Stimulated activated CD4-positive, alpha-beta T cell treated with anti-CD3 and anti-CD28 coated beads, Interleukin-15, amount 100 ng/mL, for 48 hours (primary cell): ENCODE measurements around the gene DCTN4.

Experiments used
- DNase-seq, 2 donors: peaks; one replicate each; pipeline ENCODE4 v3.0.0-alpha.2; 2020; ENCODE audit warnings: low read depth in 2 of 2

DCTN4 gene

DNA sequence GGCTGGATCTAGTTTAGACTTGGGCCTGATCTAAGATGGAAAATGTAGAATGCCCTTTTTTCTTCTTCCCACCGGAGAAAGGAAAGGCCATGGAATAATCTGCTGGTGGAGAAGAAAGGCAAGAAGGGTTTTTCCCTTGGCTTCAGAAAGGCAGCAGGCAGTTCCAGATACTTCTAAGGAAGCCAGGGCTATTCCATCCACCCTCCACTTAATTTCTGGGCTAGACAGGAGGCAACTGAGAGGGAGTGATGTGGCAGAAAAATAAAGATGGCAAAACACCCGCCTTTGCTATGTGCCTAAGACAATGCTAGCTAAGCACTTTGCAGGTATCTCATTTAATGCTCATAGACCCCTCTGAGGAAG, 87.9 kb downstream of the DCTN4 start:
- DNase-seq: no peak

DNA sequence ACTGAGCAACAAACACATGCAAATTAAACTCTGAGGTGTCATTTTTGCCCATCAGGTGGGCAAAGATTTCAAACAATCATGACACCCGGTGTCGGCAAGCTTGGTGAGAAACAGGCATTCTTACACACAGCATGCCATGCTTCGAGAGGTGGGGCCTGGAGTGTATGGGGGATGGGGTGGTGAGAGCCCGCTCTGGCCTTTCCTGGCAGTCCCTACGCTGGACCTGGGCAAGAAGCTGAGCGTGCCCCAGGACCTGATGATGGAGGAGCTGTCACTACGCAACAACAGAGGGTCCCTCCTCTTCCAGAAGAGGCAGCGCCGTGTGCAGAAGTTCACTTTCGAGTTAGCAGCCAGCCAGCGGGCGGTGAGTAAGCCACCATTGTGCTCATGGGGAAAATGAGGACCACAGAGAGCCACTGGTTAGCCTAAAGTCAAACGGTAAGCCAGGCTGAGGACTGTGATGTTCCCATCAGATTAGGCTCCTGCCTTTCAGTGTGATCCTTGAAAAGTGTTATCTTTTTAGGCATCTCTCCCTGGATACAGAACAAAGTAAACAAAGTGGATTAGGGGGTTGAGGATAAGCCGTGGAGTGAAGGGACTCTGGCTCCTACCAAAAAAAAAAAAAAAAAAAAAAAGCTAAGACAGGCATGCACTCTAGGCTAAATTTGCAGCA, 88.4 kb downstream of the DCTN4 start:
- no peak for DNase-seq

DNA sequence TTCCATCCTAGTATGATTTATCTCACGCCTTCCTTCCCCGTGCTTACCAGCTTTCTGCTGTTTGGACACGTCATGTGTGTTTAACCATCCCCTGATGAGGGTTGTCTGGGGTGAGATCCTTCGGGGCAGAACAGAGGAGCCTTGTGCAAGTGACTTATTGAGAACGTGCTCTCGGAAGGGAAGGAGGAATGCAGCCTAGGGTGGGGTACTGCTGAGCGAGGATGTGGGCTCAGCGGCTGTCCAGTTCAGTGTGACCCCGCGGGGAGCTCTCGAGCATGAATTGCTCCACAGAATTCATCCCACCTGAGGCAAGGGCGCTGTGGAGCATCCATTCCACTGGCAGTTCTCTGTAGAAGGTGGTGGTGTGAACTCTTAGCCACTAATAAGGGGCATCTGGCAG, 93.8 kb downstream of the DCTN4 start:
- no peak for DNase-seq

DNA sequence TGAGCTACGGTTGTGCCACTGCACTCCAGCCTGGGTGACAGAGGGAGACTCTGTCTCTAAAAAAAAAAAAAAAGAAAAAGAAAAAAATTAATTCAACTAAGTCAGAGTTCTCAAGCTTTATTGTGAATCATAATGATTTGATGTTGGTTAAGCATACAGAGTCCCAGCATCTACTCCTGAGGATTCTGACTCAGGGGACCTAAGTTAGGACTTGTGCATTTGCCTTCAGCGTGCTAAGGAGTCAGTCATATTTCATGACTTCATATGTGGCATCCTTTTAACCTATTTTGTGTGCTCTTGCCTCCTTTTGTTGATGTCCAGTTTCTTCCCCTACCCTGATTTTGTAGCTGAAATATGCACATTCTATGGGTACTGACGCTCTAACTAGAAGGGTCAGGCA, 94.9 kb downstream of the DCTN4 start:
- no peak for DNase-seq

DNA sequence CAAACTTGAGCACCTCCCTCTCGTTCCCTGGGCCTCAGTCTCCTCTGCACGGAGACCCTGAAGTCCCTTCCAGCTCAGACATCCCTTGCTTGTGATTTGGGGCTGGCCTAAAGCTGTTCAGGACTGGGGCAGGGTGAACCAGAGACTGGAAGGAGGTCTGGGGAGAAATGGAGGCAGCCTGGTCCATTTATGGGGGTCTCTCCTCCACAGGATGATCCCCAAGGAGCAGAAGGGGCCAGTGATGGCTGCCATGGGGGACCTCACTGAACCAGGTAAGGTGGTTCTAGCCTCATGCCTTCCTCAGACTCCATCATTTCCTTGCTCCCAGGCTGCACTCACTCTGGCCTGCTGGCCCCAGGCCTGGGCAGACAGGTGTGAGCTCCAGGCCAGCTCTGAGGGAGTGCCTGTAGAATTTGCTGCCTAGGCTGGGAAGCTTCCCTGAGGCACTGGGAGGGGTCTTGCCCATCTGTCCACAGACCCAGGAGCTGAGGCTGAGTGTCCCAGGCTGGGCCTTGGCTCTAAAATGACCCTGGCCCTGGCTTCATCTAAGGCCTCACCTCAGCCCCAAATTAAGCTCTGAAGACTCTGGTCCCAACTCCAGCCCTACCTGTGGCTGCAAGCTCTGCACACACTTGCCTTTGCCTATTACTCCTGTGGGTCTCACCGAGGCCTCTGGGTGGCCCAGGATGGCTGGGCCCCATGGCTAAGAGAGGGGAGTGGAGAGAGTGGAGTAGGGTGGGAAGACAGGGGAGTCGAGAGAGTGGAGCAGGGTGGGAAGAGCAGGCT, 95.9 kb downstream of the DCTN4 start:
- DNase-seq: no peak

DNA sequence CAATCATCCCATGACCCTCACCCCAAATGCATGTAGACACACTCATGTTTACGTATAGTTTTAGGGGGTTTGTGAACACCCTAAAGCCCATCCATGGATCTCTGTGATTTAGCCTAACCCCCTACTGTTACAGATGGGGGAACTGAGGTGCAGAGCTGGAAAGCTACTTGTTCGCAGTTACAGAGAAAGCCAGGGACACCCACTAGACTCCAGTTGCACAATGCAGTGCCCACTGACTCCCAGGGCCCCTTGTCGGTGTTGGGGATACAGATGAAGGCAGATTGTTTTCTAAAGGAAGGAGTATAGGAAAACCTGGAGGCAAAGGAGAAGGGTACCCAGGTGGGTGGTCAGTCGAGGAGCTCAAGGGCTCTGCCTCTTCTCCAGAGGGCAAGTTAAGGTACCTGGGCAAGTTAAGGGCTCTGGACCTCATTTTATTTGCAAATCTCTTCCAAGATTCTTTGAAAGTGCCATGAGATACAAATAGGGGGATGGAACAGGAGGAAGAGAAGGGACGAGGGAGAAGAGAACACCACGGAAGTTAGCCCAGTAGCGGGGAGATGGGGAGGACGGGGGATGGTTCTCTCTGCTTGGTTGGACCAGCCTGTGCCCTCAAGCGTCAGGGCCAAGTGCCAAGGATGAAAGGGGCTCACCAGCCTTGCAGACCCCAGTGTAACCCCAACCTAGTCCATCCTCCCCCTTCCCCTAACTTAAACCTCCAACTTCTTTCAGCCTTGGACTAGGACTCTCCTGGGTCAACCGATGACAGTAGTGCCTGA, 96.8 kb downstream of the DCTN4 start:
- no peak for DNase-seq

DNA sequence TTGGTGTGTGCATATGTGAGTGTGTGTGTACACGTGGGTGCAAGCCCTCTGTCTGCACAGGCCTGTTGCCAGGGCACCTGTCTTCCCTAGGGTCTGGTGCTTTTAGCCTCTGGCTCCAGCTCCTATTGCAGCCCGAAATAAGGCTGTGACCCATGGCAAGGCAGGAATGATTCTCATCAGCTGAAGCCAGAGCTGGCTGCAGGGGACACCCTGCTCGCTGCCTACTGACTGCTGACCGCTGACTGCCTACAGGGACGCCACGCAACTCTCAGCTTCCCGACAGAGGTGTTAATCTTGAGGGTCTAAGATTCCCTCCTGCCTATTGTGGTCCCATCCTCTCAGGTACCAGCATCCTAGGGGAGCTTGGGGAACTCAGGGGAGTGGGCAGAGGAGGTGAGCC, 97.7 kb downstream of the DCTN4 start, which contains the start of gene MYOZ3:
Gene MYOZ3, plus strand, starts transcription at position 166 of the 400 bp plus-strand sequence. CDS start 1,691 bp downstream, outside the sequence.
- no peak for DNase-seq

DNA sequence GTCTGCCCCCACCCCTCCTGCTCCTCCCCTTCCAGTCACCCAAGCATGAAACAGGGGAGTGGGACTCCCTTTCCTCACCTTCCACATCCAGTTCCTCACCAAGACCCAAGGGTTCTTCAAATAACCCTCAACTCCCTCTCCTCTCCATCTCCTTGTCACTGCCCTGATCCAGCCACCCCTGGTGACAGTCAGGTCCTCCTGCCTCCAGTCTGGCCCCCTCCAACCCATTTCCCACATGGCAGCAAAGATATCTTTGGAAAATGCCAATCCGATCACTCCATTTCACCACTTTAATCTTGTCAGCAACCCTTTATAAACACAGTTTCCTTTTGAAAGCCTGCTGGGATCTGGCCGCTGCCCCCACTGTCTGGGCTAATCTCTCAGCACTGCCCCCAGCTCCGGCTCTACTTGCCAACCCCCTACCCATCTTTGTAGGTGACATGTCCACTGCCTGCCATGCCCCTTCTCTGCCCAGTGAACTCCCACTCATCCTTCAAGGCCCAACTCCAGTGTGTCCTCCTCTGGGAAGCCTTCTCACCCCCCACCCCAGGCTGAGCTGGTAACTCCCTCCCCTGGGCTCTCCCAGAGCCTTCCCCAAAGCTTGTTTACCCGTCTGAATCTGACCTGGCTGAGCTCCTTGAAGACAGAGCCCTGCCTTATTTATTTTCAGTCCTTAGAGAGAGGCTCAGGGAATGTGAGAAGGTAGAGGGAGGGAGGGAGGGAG, 98.5 kb downstream of the DCTN4 start:
- DNase-seq: no peak

DNA sequence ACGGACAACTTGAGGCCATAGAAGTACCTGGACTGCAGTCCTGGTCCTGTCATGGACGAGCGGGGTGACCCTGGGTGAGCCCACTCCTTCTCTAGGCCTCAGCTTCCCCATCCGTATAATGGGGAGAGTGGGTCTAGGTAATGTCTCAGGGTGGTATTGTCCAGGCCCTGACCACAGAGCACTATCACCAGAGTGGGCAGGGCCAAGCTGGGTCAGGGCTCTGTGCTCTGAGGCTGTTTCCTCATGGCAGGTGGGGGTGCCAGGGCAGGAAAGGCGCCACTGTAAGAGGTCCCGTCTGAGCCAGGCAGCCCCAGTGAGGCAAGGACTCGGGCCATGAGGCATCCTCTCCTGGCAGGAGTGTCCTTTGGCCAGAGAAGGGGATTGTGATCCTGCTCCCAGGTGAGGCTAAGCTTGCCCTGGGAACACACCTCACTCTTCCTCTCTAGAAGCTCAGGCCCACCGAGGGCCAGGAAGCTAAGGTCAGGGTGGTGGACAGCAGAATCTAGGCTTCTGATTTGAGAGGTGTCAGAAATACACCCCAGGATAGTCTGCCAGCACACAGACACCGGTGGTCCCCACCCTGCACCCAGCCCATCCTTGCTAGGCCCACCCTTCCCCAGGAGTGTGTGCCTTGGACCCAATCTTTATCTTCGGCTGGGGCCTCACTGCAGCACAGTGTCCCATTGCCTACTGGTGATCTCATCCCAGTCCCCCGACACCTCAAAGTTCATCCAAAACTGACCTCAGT, 99.3 kb downstream of the DCTN4 start:
- DNase-seq: no peak

DNA sequence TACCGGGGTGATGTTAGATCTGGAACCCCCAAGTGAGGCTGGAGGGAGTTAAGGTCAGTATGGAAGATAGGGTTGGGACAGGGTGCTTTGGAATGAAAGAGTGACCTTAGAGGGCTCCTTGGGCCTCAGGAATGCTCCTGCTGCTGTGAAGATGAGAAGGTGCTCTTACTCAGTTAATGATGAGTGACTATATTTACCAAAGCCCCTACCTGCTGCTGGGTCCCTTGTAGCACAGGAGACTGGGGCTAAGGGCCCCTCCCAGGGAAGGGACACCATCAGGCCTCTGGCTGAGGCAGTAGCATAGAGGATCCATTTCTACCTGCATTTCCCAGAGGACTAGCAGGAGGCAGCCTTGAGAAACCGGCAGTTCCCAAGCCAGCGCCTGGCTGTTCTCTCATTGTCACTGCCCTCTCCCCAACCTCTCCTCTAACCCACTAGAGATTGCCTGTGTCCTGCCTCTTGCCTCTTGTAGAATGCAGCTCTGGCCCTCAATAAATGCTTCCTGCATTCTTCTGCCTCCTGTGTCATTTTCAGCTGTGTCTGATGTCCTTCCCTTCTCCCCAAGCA, 100.0 kb downstream of the DCTN4 start:
- DNase-seq: no peak
